Glomerular endothelial cell (primary cell): ENCODE results near the gene OR52W1. TPM values are rescaled to one million over a fixed set of nuclear protein-coding genes. Genes with fewer than 3 reads are reported as not detected.

Source experiments
- DNase-seq: peaks from one replicate; pipeline ENCODE4 v3.0.0-alpha.2; 2011; ENCODE audit warnings: low read depth, low spot score; ENCODE audit errors: extremely low read depth
- total RNA-seq: library from RNA; depleted of rRNA; stranded (reverse); fragments of >200 nt; gene quantifications from 2 replicates; pipeline ENCODE4 v1.2.3, GENCODE V29; 2015

OR52W1 gene, protein sequence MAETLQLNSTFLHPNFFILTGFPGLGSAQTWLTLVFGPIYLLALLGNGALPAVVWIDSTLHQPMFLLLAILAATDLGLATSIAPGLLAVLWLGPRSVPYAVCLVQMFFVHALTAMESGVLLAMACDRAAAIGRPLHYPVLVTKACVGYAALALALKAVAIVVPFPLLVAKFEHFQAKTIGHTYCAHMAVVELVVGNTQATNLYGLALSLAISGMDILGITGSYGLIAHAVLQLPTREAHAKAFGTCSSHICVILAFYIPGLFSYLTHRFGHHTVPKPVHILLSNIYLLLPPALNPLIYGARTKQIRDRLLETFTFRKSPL
- total RNA-seq = not detected in 2 replicates

- DNase-seq = no peak
Observed at GRCh38 chr11:6199174-6199810, at the start of gene OR52W1. Gene OR52W1 (plus strand): TSS chr11:6199224. CDS start chr11:6199224, 0 bp downstream.

DNA sequence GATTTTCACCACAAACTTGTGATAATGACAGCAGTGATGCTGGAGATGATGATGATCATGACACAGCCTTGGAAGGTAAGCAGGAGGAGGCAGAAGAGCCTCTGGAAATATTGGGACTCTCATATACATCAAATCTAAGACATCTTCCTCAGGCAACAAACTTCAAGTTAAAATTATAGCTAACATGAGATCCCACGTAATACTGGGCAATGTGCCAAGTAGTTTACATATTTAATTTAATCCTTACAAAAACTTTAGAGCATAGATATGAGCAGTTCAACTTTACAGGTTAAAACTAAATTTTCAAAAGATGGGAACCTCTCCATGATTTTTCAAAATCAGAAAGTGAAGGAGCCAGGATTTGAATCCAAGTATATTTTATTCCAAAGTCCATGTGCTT, 47.9 kb upstream of the OR52W1 start:
- DNase-seq = no peak

DNA sequence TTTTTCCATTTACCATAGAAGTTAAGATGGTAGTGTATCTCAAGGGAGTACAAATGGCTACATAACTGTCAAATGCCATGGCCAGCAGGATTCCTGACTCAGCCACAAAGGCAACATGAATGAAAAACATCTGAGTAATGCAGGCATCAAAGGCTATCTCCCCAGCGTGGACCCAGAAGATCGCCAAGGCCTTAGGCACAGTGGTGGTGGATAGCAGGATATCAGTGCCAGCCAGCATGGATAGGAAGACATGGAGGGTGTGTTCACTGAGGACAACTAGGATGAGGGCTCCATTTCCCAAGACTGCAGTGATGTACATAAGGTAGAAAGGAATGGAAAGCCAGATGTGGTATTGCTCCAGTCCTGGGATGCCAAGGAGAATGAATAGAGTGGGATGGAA, 46.9 kb upstream of the OR52W1 start:
- DNase-seq = no peak

DNA sequence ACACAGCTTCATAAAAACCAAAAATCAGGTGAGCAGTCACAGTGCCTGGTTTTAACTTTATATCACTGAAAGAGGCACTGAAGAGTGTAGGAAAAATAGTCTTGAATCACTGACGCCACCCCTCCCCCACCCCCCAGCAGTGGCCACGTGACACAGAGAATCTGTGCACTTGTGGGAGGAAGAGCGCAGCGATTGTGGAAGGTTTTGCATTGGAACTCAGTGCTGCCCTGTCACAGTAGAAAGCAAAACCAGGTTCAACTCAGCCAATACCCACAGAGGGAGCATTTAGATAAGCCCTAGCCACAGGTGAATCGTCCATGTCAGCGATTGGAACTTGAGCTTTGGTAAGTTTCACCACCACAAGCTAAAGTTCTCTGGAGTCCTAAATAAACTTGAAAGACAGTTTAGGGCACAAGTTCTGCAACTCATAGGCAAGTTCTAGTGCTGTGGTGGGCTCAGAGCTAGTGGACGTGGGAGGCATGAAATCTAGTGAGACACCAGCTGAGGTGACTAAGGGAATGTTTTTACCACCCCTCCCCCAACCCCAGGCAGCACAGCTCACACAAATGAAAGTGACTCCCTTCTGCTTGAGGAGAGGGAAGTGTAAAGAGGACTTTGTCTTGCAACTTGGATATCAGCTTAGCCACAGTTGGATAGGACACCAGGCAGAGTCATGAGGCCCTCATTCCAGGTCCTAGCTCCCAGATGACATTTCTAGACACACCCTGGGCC, 42.2 kb upstream of the OR52W1 start:
- no peak for DNase-seq

DNA sequence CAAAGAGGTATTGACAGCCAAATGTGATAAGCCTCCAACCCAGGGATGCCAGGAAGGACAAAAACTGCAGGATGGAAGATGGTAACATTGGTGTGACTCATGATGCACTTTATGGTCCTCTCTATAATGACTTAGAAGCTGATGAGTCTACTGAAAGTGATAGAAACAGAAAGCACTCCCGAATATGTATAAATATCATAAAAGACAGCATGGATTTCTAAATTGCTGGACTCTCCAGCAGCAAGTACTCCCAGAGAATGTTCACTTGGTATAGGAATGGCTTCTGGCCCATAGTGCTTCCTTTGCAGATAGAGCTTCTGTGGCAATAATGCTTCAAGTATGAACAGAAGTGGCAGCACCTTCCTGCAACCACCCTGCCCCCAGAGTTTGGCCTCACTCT, 28.8 kb upstream of the OR52W1 start, which contains the start of gene OR52B2:
OR52B2 (minus strand) TSS at position 101 of the 400 bp plus-strand sequence; CDS start at position 101, 0 bp downstream.
- DNase-seq = no peak

GRCh38 chr11:6175440-6175839, 23.6 kb upstream of the OR52W1 start:
- DNase-seq = no peak

DNA sequence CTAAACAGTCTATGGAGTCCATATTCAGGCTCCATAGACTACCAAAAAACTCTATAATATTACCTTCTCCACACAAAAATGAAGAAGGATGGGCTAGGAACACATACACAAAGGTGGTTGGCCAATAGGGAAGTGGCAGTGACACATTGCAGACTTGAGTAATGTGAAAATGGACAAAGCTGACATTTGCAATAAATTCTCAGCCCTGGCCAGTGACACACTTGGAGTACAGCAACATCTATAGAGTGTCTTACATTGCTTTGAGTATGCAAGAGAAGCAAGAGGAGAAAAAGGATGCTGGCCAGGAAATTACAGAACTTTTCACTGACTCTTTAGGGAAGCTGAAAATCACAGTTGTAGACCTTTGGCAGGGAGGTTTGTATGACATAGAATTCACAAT, 7.3 kb upstream of the OR52W1 start:
- no peak for DNase-seq

- no peak for DNase-seq
Observed at GRCh38 chr11:6194065-6194581, 4.9 kb upstream of the OR52W1 start.

DNA sequence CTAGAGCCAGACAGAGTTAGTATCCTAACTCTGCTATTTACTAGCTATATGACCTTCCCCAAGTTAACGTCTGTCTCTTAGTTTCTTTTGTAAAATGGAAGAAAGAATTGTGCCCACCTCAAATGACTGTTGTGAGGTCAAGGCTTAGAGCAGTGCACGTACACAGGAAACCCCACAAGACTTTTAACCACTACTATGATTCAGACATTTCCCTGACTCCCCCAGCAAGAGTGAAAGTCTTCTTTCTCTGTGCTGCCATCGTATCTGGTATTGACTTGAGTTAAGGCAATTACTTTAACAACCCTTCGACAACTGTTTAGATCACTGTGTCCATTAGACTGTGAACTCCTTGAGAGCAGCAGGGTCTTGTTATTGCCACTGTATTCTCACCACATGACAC, 2.6 kb upstream of the OR52W1 start:
- DNase-seq = no peak

DNA sequence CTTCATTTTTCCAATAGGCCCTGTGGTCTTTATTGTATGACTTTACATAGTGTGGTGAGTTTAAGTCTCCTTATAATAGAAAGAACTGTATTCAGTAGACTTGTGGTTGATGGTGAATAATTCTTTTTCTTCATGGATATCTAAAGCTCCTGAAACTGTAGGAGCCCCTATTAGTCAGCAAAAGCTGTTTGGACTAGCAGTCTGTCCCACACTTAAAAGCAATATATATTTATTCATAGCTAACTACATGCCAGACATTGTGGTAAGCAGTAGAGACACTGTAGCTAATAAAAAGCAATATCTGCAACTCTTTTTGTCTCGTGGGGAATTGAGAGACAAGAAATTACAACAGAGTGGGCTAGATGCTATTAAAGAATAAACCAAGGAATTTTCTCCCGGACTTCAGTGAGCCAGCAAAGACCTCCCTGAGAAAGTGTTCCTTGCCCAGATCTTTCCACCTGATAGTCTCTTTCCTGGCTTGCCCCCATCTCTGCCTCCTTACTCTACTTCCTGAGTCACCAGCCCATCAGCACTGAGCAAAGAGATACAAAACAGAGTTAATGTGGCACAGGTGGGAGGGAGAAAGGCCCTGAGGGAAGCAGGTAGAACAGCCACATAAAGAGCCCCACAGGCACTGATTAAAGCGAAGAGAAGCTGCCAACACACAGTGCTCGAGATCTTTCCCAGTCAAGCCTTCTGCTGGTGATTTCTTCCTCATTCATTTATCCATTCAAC, 1.4 kb upstream of the OR52W1 start:
- no peak for DNase-seq

DNA sequence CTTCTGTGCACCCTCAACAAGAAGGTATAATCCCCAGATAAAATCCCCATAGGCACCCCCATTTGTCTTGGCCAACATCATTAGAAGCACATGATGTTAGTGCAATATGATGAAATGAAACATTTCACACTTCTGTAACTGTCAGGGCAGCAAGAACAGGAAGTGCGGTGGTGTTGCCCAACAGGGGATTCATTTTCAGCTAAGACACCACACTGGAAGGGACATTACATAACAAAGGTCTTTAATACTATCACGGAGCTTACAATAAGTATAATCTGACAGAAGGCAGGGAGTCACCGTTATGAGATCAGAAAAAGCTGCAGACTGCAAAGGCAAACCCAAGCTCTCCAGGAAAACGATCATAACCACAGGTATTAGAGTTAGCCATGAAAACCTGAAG, 2.0 kb downstream of the OR52W1 start:
- DNase-seq = no peak

- DNase-seq = no peak
Observed at GRCh38 chr11:6201481-6201880, 2.5 kb downstream of the OR52W1 start.

GRCh38 chr11:6202041-6202440, 3.0 kb downstream of the OR52W1 start:
- no peak for DNase-seq

DNA sequence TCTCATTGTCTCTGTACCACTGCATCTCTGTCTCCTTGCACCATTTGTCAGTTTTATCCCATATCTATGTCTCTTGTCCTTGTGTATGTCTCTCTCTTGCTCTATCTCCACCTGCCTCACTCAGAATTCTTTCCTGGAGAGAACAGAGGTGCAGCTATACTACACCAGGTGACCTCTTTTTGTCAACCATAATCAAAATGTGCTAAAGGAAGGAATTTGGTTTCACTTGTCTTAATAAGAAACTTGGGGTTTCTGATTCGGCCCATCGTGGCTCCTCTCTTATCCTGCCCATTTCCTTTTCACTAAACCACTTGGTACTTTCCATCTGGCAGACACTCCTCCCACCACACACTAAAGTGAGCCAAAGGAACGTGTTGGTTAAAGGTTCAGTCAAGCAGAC, 4.3 kb downstream of the OR52W1 start:
- no peak for DNase-seq

GRCh38 chr11:6204706-6205105, 5.7 kb downstream of the OR52W1 start:
- DNase-seq = no peak

GRCh38 chr11:6205366-6205765, 6.3 kb downstream of the OR52W1 start, which contains the start of gene C11orf42:
Gene C11orf42 (plus strand): TSS chr11:6205557. CDS start chr11:6205616, 59 bp downstream.
- no peak for DNase-seq

DNA sequence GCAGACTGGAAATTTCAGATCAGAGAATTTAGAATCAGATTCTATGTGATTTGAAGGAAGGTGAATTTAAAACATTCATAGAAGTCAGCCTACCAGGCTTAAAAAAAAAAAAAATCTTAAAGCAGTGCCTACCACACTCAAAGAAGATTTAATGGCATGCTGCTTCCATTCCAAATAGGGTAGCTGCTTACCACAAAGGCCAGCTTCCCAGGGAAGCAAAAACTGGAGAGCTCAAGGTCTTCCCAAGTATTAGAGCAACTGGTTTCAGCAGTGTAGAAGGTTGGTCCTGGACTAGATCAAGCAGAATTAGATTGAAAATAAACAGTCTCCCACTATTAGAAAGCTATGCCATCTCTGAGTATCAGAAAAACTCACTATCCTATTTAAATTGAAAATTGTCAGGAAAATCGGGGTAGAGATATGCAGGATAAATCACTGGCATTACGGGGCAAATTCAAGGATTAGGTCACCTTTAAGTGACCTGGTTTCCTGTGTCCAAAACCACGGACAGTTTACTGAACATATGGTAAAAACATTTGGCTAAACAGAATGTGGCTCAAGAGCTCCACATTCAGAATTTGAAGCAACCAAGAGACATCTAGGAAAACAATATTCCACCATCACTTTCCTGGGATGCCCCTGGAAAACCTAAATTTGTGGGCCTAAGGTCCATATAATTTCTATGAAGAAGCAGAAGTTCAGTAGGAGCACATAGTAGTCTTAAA, 7.6 kb downstream of the OR52W1 start:
- DNase-seq = no peak

DNA sequence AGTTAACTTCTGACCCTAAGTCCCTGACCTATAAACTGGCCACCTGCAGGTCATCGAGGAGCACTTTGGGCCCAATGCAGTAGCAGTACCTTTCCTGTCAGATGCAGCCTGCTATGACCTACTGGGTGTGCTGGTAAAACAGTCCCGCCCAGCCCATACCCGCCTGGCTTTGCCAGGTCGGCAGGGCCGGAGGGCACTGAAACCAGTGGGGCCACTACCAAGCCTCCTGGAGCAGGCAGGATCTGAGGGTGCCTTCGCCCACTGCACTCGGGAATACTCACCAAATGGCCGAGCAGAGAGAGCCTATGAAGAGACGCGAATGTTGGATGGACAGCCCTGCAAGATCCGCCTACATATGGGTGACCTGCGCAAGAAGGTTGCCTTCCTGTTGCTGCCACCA, 10.8 kb downstream of the OR52W1 start:
- DNase-seq = no peak

- DNase-seq = no peak
Observed at GRCh38 chr11:6210274-6210955, 11.4 kb downstream of the OR52W1 start.
